GM23248 (cell line): ENCODE measurements around the gene KLHL40. TPM values are rescaled to one million over a fixed set of nuclear protein-coding genes. Genes with fewer than 3 reads are reported as not detected.

Experiments used
- DNase-seq: peaks from one replicate; pipeline ENCODE4 v3.0.0-alpha.2; 2015
- H2AFZ ChIP-seq: fragments of 200-600 bp; sonication (generic); 2 replicates; pipeline ENCODE4 v1.6.1; 2016; ENCODE audit warnings: antibody characterized with exemption
- H3F3A ChIP-seq: fragments of 200-600 bp; sonication (generic); 2 replicates; pipeline ENCODE4 v1.6.1; 2016; ENCODE audit warnings: mild to moderate bottlenecking, antibody characterized with exemption, mixed run types; ENCODE audit not compliant: insufficient read depth
- H3K27ac ChIP-seq: fragments of 200-600 bp; sonication (generic); 2 replicates; pipeline ENCODE4 v1.5.1; 2016; ENCODE audit warnings: mild to moderate bottlenecking
- H3K27me3 ChIP-seq: fragments of 200-600 bp; sonication (generic); replicated peaks from 2 replicates; pipeline ENCODE4 v1.6.1; 2016; ENCODE audit warnings: mild to moderate bottlenecking; ENCODE audit not compliant: insufficient read depth
- H3K36me3 ChIP-seq: fragments of 200-600 bp; sonication (generic); 2 replicates; pipeline ENCODE4 v1.6.1; 2016; ENCODE audit warnings: low read depth, mild to moderate bottlenecking
- H3K4me1 ChIP-seq: fragments of 200-600 bp; sonication (generic); 2 replicates; pipeline ENCODE4 v1.6.1; 2016; ENCODE audit warnings: mild to moderate bottlenecking; ENCODE audit not compliant: insufficient read depth
- H3K4me2 ChIP-seq: fragments of 200-600 bp; sonication (generic); one replicate; pipeline ENCODE4 v1.6.1; 2016; ENCODE audit warnings: mild to moderate bottlenecking; ENCODE audit not compliant: unreplicated experiment
- H3K4me3 ChIP-seq: fragments of 200-600 bp; sonication (generic); 2 replicates; pipeline ENCODE4 v1.5.1; 2016; ENCODE audit warnings: mild to moderate bottlenecking
- H3K79me2 ChIP-seq: fragments of 200-600 bp; sonication (generic); 2 replicates; pipeline ENCODE4 v1.6.1; 2016; ENCODE audit warnings: mild to moderate bottlenecking; ENCODE audit not compliant: insufficient read depth
- H3K9ac ChIP-seq: fragments of 200-600 bp; sonication (generic); 2 replicates; pipeline ENCODE4 v1.6.1; 2016; ENCODE audit warnings: mild to moderate bottlenecking
- H3K9me2 ChIP-seq: fragments of 200-600 bp; sonication (generic); 2 replicates; pipeline ENCODE4 v1.6.1; 2016; ENCODE audit warnings: mixed run types, mild to moderate bottlenecking, moderate library complexity; ENCODE audit not compliant: insufficient read depth
- H3K9me3 ChIP-seq: fragments of 200-600 bp; sonication (generic); one replicate; pipeline ENCODE4 v1.6.1; 2017; ENCODE audit warnings: low read depth
- H4K20me1 ChIP-seq: fragments of 200-600 bp; sonication (generic); 2 replicates; pipeline ENCODE4 v1.6.0; 2016; ENCODE audit not compliant: insufficient read depth
- EZH2 ChIP-seq: fragments of 200-600 bp; sonication (generic); IDR thresholded peaks from 2 replicates; pipeline ENCODE4 v1.6.1; 2018; ENCODE audit warnings: antibody characterized with exemption, mild to moderate bottlenecking; ENCODE audit not compliant: insufficient read depth, poor library complexity, severe bottlenecking
- EZH2phosphoT487 ChIP-seq: fragments of 200-600 bp; sonication (generic); IDR thresholded peaks from 2 replicates; pipeline ENCODE4 v1.6.1; 2018; ENCODE audit warnings: antibody characterized with exemption, moderate library complexity, mild to moderate bottlenecking, low read depth; ENCODE audit not compliant: insufficient read depth
- WGBS, 2 experiments: methylation state at CpG; one replicate each; pipeline ENCODE4 v1.1.6; 2015 to 2017; ENCODE audit warnings: low lambda C conversion rate in 2 of 2, low coverage in 1 of 2; ENCODE audit errors: missing lambda C conversion rate in 2 of 2; 5-methylcytosine and 5-hydroxymethylcytosine counted together
- in situ Hi-C: fragments of 300-500 bp; cut with MboI; formaldehyde crosslinking; loops from 2 replicates; pipeline ENCODE4 v1.15.0; 2020
- polyA plus RNA-seq: library from polyadenylated mRNA; unstranded; fragments of >200 nt; fragmentation: Nextera tagmentation; extraction: Ambion mirVana; gene quantifications from 2 replicates; pipeline ENCODE4 v1.2.1, GENCODE V29; 2016
- total RNA-seq: library from RNA; depleted of rRNA; stranded (reverse); fragments of >200 nt; shearing (Covaris generic); gene quantifications from 2 replicates; pipeline ENCODE4 v1.2.3, GENCODE V29; 2014

KLHL40 gene
- total and polyA plus RNA-seq, 2 experiments from 2014 or later, result not detected

GRCh38 chr3:42735019-42735418 is 49.7 kb downstream of the KLHL40 start:
- no peaks in the 10 kb centered on the region for H3F3A ChIP-seq
- H2AFZ ChIP-seq, result no peak overlapping the region
- H3K36me3 ChIP-seq, result no peaks in the 10 kb centered on the region
- 72 to 88% methylated on average over 3 to 8 of the region's 8 CpGs for WGBS, 2 experiments
- in situ Hi-C loops, result no loop called here
- H3K79me2 ChIP-seq, result no peaks in the 10 kb centered on the region
- no peak overlapping the region for H3K4me2 ChIP-seq
- H4K20me1 ChIP-seq, result no peaks in the 10 kb centered on the region
- no peak overlapping the region for H3K4me3 ChIP-seq
- no peaks in the 10 kb centered on the region for H3K4me1 ChIP-seq
- H3K27ac ChIP-seq, result no peak overlapping the region
- H3K9ac ChIP-seq, result no peak overlapping the region
- no peaks in the 10 kb centered on the region for H3K27me3 ChIP-seq
- H3K9me2 ChIP-seq, result no peaks in the 10 kb centered on the region
- TF ChIP-seq EZH2phosphoT487, result no peak
- TF ChIP-seq EZH2, result no peak
- DNase-seq, result no peak
- no peaks in the 10 kb centered on the region for H3K9me3 ChIP-seq

GRCh38 chr3:42735615-42736014 is 50.3 kb downstream of the KLHL40 start:
- WGBS, 2 experiments, result 83 to 84% methylated on average over 12 of the region's 12 CpGs
- H3K4me2 ChIP-seq, result no peak overlapping the region
- H3K9me2 ChIP-seq, result no peaks in the 10 kb centered on the region
- H3K4me1 ChIP-seq, result no peaks in the 10 kb centered on the region
- H3K36me3 ChIP-seq, result no peaks in the 10 kb centered on the region
- in situ Hi-C loops, result no loop called here
- H3K9me3 ChIP-seq, result no peaks in the 10 kb centered on the region
- no peak overlapping the region for H3K4me3 ChIP-seq
- H3K27me3 ChIP-seq, result no peaks in the 10 kb centered on the region
- H2AFZ ChIP-seq, result no peak overlapping the region
- no peak overlapping the region for H3K27ac ChIP-seq
- no peaks in the 10 kb centered on the region for H3K79me2 ChIP-seq
- DNase-seq, result no peak
- no peaks in the 10 kb centered on the region for H3F3A ChIP-seq
- H4K20me1 ChIP-seq, result no peaks in the 10 kb centered on the region
- no peak for TF ChIP-seq EZH2
- no peak overlapping the region for H3K9ac ChIP-seq

- WGBS, 2 experiments, result 42 to 52% methylated on average over 1 of the region's 1 CpG
- no peak overlapping the region for H3K4me2 ChIP-seq
- no peaks in the 10 kb centered on the region for H3K9me3 ChIP-seq
- no peak overlapping the region for H3K27ac ChIP-seq
- in situ Hi-C loops, result no loop called here
- H3K27me3 ChIP-seq, result no peaks in the 10 kb centered on the region
- no peaks in the 10 kb centered on the region for H3K4me1 ChIP-seq
- TF ChIP-seq EZH2phosphoT487, result no peak
- no peak for TF ChIP-seq EZH2
- H3K36me3 ChIP-seq, result no peaks in the 10 kb centered on the region
- no peak overlapping the region for H3K4me3 ChIP-seq
- H3K9me2 ChIP-seq, result no peaks in the 10 kb centered on the region
- H2AFZ ChIP-seq, result no peak overlapping the region
- no peaks in the 10 kb centered on the region for H3K79me2 ChIP-seq
- H4K20me1 ChIP-seq, result no peaks in the 10 kb centered on the region
- no peak for DNase-seq
- no peaks in the 10 kb centered on the region for H3F3A ChIP-seq
- H3K9ac ChIP-seq, result no peak overlapping the region
Observed at GRCh38 chr3:42736081-42736480, 50.7 kb downstream of the KLHL40 start.

GRCh38 chr3:42736531-42736930 is 51.2 kb downstream of the KLHL40 start:
- H4K20me1 ChIP-seq, result no peaks in the 10 kb centered on the region
- in situ Hi-C loops, result no loop called here
- no peaks in the 10 kb centered on the region for H3K27me3 ChIP-seq
- H3K9ac ChIP-seq, result no peak overlapping the region
- no peaks in the 10 kb centered on the region for H3F3A ChIP-seq
- TF ChIP-seq EZH2 (no peak), EZH2phosphoT487 (no peak)
- H3K36me3 ChIP-seq, result no peaks in the 10 kb centered on the region
- no peak overlapping the region for H3K27ac ChIP-seq
- H3K4me3 ChIP-seq, result no peak overlapping the region
- no peak overlapping the region for H2AFZ ChIP-seq
- H3K4me1 ChIP-seq, result no peaks in the 10 kb centered on the region
- 69 to 73% methylated on average over 6 of the region's 6 CpGs for WGBS, 2 experiments
- no peaks in the 10 kb centered on the region for H3K79me2 ChIP-seq
- no peaks in the 10 kb centered on the region for H3K9me3 ChIP-seq
- no peak overlapping the region for H3K4me2 ChIP-seq
- H3K9me2 ChIP-seq, result no peaks in the 10 kb centered on the region
- no peak for DNase-seq
